Subcutaneous preadipocyte (primary cell): ENCODE measurements around the gene TP73. TPM values are rescaled to one million over a fixed set of nuclear protein-coding genes. Genes with fewer than 3 reads are reported as not detected.

ENCODE experiments used
- small RNA-seq: library from RNA; depleted of rRNA; stranded (forward); fragments of <200 nt; gene quantifications from one replicate; pipeline ENCODE3, GENCODE V24; 2012
- total RNA-seq: library from RNA; depleted of rRNA; stranded (reverse); fragments of >200 nt; gene quantifications from 2 replicates; pipeline ENCODE4 v1.2.3, GENCODE V29; 2012

The TP73 gene
- total RNA-seq = under 0.01 TPM in 1 of 2 replicates, not detected in the other

GRCh38 chr1:3651930-3652547 lies at the start of gene TP73:
TSS of gene TP73 (plus strand) at chr1:3652516. CDS start at chr1:3682366, 29,850 bp downstream.

GRCh38 chr1:3611170-3612019 lies 40.9 kb upstream of the TP73 start, which contains the start of gene MEGF6:
TSS of gene MEGF6 (minus strand) at chr1:3611508. CDS start at chr1:3611268, 240 bp downstream.

GRCh38 chr1:3624200-3625136 lies 27.8 kb upstream of the TP73 start, which contains the start of gene TPRG1L:
TSS of gene TPRG1L (plus strand) at chr1:3625015. CDS start at chr1:3625073, 58 bp downstream.

GRCh38 chr1:3649342-3650247 lies 2.7 kb upstream of the TP73 start, which contains the start of gene WRAP73:
TSS of gene WRAP73 (minus strand) at chr1:3650103. CDS start at chr1:3649999, 104 bp downstream.

GRCh38 chr1:3752400-3752945 lies 100.2 kb downstream of the TP73 start, which contains the start of gene CCDC27:
TSS of gene CCDC27 (plus strand) at chr1:3752450. CDS start at chr1:3752482, 32 bp downstream.

GRCh38 chr1:3772715-3773571 lies 120.6 kb downstream of the TP73 start, which contains the start of gene SMIM1:
TSS of gene SMIM1 (plus strand) at chr1:3772749. CDS start at chr1:3775374, 2,625 bp downstream.

Small RNA genes lying within 50 kb of the gene (small RNA-seq; reads per million reads assigned to genes)
- not detected for gene RF02197
- not detected for gene RN7SL574P

Other genes starting within 250 kb of the TP73 start
- under 0.01 and 1.2 TPM in 2 replicates for gene ARHGEF16, start 197.9 kb upstream of the TP73 start, total RNA-seq
- 0.59 and 1.1 TPM in 2 replicates for gene MEGF6, start 41.0 kb upstream of the TP73 start, total RNA-seq
- gene TPRG1L, start 27.5 kb upstream of the TP73 start, total RNA-seq = 17.3 and 18.4 TPM in 2 replicates
- gene WRAP73, start 2.4 kb upstream of the TP73 start, total RNA-seq = 10.7 and 10.9 TPM in 2 replicates
- not detected in 2 replicates for gene CCDC27, start 99.9 kb downstream of the TP73 start, total RNA-seq
- 0.39 TPM in 1 of 2 replicates, not detected in the other for gene SMIM1, start 120.2 kb downstream of the TP73 start, total RNA-seq
- 27.2 and 30.3 TPM in 2 replicates for gene LRRC47, start 144.0 kb downstream of the TP73 start, total RNA-seq
- gene CEP104, start 204.7 kb downstream of the TP73 start, total RNA-seq = 17.3 and 19.9 TPM in 2 replicates
- 8.8 and 10.8 TPM in 2 replicates for gene DFFB, start 205.0 kb downstream of the TP73 start, total RNA-seq
- 27.9 and 31.7 TPM in 2 replicates for gene C1orf174, start 247.8 kb downstream of the TP73 start, total RNA-seq